ENCODE results near the gene SLC25A30. TPM values are rescaled to one million over a fixed set of nuclear protein-coding genes. Genes with fewer than 3 reads are reported as not detected.

SLC25A30 gene
- total RNA-seq, 2 experiments from 2014 or later = 23.2 to 28.6 TPM

DNA sequence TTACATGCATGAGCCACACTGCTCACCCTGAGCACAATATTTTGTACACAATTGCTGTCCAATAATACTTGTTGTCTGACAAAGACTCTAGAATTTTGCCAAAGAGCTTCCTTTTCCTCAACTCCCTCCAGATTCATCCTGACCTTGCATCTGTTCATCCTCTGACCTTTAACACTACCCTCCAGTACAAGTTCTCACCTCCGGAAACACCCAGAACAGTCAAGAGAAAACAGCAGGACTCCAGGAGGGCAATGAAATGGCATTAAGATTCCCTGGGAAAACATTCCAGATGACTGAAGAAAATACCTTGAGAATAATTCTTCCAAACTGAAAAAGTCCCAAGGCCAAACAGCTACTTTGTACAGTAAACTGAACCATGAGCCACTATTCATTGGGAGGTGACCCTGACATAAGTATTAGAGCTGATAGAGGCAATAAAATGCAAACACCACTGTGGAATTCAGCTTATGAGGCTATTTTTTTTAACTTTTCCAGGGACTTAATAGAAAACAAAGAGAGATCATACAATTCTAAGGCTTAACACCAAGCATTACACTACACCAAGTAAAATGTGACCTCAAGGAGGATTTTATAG lies 30.9 kb upstream of the SLC25A30 start:
- no peak for ATAC-seq (ENCODE audit: poor library complexity)
- no peaks in the 10 kb centered on the region for H3K4me1 Mint-ChIP-seq (ENCODE audit: low read depth)
- no peaks in the 10 kb centered on the region for H3K27me3 Mint-ChIP-seq
- H3K27me3 ChIP-seq (ENCODE audit: control insufficient read depth in 1 of 2, insufficient read depth in 2 of 2, low read length in 2 of 2) = no peaks in the 10 kb centered on the region
- intact Hi-C loops (cut with DNase I, micrococcal nuclease) = no loop called here
- H3K9me3 ChIP-seq (ENCODE audit: control insufficient read depth in 1 of 2, insufficient read depth in 1 of 2, low read length in 2 of 2) = no peaks in the 10 kb centered on the region
- CTCF ChIA-PET = interaction anchor here (1.3 kb wide), 1 partner anchor 55 kb away, joined by 3 read pairs; no protein-coding TSS in a partner anchor
- no peak overlapping the region for H3K27ac ChIP-seq (ENCODE audit: low read depth in 1 of 2, low read length in 2 of 2)
- no peak overlapping the region for H3K4me3 Mint-ChIP-seq
- H3K4me1 ChIP-seq (ENCODE audit: insufficient read depth, low read length) = no peaks in the 10 kb centered on the region
- POLR2A ChIA-PET = no interaction called here
- DNase-seq = no peak
- H3K9me3 Mint-ChIP-seq = no peaks in the 10 kb centered on the region
- no peaks in the 10 kb centered on the region for H3K36me3 Mint-ChIP-seq (ENCODE audit: low read depth)
- H3K36me3 ChIP-seq (ENCODE audit: insufficient read depth, low read length) = no peaks in the 10 kb centered on the region
- TF ChIP-seq, protein P1, sequence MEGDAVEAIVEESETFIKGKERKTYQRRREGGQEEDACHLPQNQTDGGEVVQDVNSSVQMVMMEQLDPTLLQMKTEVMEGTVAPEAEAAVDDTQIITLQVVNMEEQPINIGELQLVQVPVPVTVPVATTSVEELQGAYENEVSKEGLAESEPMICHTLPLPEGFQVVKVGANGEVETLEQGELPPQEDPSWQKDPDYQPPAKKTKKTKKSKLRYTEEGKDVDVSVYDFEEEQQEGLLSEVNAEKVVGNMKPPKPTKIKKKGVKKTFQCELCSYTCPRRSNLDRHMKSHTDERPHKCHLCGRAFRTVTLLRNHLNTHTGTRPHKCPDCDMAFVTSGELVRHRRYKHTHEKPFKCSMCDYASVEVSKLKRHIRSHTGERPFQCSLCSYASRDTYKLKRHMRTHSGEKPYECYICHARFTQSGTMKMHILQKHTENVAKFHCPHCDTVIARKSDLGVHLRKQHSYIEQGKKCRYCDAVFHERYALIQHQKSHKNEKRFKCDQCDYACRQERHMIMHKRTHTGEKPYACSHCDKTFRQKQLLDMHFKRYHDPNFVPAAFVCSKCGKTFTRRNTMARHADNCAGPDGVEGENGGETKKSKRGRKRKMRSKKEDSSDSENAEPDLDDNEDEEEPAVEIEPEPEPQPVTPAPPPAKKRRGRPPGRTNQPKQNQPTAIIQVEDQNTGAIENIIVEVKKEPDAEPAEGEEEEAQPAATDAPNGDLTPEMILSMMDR (IDR thresholded peaks at IDR 0.05) = no peak
- H3K4me3 ChIP-seq (ENCODE audit: low read length) = no peak overlapping the region
- no peak overlapping the region for H3K27ac Mint-ChIP-seq

DNA sequence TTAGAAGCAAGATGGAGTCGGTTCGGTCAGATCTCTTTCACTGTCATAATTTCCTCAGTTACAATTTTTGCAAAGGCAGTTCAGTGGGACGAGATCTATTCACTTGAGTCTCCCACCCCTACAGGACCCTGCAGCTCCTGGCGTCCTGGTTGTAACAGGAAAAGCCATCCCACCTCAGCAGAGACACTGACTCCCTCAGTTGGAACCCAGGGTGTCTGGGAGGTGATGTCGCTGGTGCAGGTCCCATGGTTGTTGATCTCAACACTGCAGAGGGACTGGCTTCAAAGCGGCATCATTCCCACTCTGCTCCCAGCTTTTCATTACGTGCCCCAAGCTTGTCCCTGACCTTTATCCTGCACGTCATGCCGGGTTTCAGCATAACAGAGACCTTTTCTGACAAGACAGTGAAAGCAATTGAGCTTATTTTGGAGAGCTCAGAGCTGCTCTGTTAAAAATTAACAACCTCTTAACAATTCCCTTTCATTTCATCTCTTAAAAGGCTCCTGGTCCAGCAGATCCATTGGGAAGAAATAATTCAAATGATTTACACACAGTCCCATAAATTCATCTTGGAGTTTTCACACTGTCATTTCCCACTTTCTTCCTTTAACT lies 29.0 kb upstream of the SLC25A30 start:
- H3K4me3 Mint-ChIP-seq = no peak overlapping the region
- intact Hi-C loops (cut with DNase I, micrococcal nuclease) = no loop called here
- no peak overlapping the region for H3K27ac Mint-ChIP-seq
- peaks cover under 1% of the 10 kb centered on the region for H3K4me1 Mint-ChIP-seq (ENCODE audit: low read depth)
- ChIA-PET CTCF (no interaction called here), POLR2A (no interaction called here)
- no peaks in the 10 kb centered on the region for H3K36me3 Mint-ChIP-seq (ENCODE audit: low read depth)
- TF ChIP-seq, protein P1 (IDR thresholded peaks at IDR 0.05) = no peak
- no peaks in the 10 kb centered on the region for H3K36me3 ChIP-seq (ENCODE audit: insufficient read depth, low read length)
- H3K27me3 Mint-ChIP-seq = no peaks in the 10 kb centered on the region
- DNase-seq = no peak
- no peak for ATAC-seq (ENCODE audit: poor library complexity)
- H3K27me3 ChIP-seq (ENCODE audit: control insufficient read depth in 1 of 2, insufficient read depth in 2 of 2, low read length in 2 of 2) = no peaks in the 10 kb centered on the region
- H3K27ac ChIP-seq (ENCODE audit: low read depth in 1 of 2, low read length in 2 of 2) = no peak overlapping the region
- peaks cover under 1% of the 10 kb centered on the region for H3K4me1 ChIP-seq (ENCODE audit: insufficient read depth, low read length)
- no peaks in the 10 kb centered on the region for H3K9me3 Mint-ChIP-seq
- H3K9me3 ChIP-seq (ENCODE audit: control insufficient read depth in 1 of 2, insufficient read depth in 1 of 2, low read length in 2 of 2) = no peaks in the 10 kb centered on the region
- no peak overlapping the region for H3K4me3 ChIP-seq (ENCODE audit: low read length)

DNA sequence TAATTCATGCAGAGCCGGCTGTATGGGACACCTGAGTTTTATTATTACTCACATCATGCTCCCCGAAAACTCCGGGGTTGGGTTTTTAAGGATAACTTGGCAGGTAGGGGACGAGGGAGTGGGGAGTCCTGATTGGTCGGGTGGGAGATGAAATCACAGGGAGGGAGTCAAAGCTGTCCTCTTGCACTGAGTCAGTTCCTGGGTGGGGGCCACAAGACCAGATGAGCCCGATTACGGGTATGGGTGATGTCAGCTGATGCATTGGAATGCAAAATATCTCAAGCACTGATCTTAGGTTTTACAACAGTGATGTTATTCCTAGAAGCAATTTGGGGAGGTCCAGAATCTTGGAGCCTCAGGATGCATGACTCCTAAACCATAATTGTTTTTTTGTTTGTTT lies 28.0 kb upstream of the SLC25A30 start:
- ChIA-PET POLR2A (no interaction called here), CTCF (no interaction called here)
- H3K9me3 ChIP-seq (ENCODE audit: control insufficient read depth in 1 of 2, insufficient read depth in 1 of 2, low read length in 2 of 2) = no peaks in the 10 kb centered on the region
- H3K27me3 ChIP-seq (ENCODE audit: control insufficient read depth in 1 of 2, insufficient read depth in 2 of 2, low read length in 2 of 2) = no peaks in the 10 kb centered on the region
- Mint-ChIP-seq H3K4me3 (no peak overlapping the region), H3K27ac (no peak overlapping the region), H3K27me3 (no peaks in the 10 kb centered on the region), H3K36me3 (ENCODE audit: low read depth) (no peaks in the 10 kb centered on the region), H3K4me1 (ENCODE audit: low read depth) (peaks cover 9% of the 10 kb centered on the region), H3K9me3 (no peaks in the 10 kb centered on the region)
- no peak overlapping the region for H3K27ac ChIP-seq (ENCODE audit: low read depth in 1 of 2, low read length in 2 of 2)
- ATAC-seq (ENCODE audit: poor library complexity) = no peak
- DNase-seq = no peak
- no peaks in the 10 kb centered on the region for H3K36me3 ChIP-seq (ENCODE audit: insufficient read depth, low read length)
- H3K4me1 ChIP-seq (ENCODE audit: insufficient read depth, low read length) = peaks cover 5% of the 10 kb centered on the region
- TF ChIP-seq, protein P1 (IDR thresholded peaks at IDR 0.05) = no peak
- intact Hi-C loops (cut with DNase I, micrococcal nuclease) = no loop called here
- no peak overlapping the region for H3K4me3 ChIP-seq (ENCODE audit: low read length)
